ENCODE data around the gene CPT1B. TPM values are rescaled to one million over a fixed set of nuclear protein-coding genes. Genes with fewer than 3 reads are reported as not detected.
"Not testable (repeated sequence)": the region's sequence is repeated elsewhere in the genome, so short reads cannot be mapped to it uniquely, and the experiment has no call there.

The CPT1B gene
- total RNA-seq, 5 donors from 2014 or later (not counting 1 experiment from before 2014, with no cell fraction given) = 61.9 to 113 (median 94.5) TPM

DNA sequence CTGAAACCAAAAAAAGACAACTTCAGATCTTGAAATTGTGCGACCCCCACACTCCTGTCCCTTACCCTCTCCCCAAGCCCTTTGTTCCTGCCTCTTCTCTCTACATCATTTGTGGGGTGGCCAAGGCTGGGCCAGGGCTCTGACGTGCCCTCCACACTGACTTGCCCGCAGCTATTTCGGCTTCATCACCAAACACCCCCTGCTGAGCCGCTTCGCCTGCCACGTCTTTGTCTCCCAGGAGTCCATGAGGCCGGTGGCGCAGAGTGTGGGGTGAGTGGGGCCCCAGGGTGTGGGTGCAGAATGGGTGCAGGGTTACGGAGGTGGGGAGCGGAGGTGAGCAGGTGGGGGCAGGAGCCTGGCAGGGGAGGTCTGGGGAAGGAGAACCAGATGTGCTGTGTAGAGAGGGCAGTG, 31.8 kb upstream of the CPT1B start:
- Mint-ChIP-seq H3K36me3 (no peaks in the 10 kb centered on the region), H3K27me3 (peaks cover 25 to 50% of the 10 kb centered on the region in 2 donors)
- CTCF ChIA-PET = interaction anchor here in 1 of 2 donors (0.7 kb wide), 1 partner anchor 280 kb away, joined by 3 read pairs; no protein-coding TSS in a partner anchor

DNA sequence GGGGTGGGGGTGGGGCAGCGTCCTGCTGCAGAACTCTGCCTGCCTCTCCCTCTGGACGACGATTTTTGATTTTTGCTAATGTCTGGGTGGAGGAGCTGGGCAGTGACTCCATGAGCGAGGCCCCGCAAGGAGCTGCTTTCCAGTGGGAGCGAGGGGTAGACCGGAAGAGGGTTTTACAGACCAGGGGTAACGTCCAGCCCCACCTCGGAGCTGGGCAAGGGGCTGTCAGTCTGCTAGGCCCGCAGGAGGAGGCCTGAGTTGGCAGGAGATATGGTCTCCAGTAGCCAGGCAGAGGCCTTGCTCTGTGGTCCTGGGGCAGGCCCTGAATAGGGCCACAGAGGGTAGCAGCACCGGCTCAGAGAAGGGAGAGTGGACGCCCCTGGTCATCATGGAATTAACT, 31.4 kb upstream of the CPT1B start:
- 82% methylated on average over 7 of the region's 12 CpGs for WGBS (ENCODE audit: insufficient coverage)
- CTCF ChIA-PET = interaction anchor here in 1 of 2 donors (0.7 kb wide), 1 partner anchor 279 kb away, joined by 3 read pairs; no protein-coding TSS in a partner anchor
- no peaks in the 10 kb centered on the region for H3K9me3 Mint-ChIP-seq

More for the DNA sequence above, 31.8 kb upstream of the CPT1B start:
- peaks cover 0 to 65% of the 10 kb centered on the region in 2 experiments for H3K27me3 ChIP-seq (replicated peaks in 1 of 2; ENCODE audit: control insufficient read depth in 2 of 2, extremely low read depth in 1 of 2, insufficient read depth in 2 of 2, low read length in 1 of 2)
- no peak for ATAC-seq (replicated peaks in 1 of 4)
- WGBS (ENCODE audit: insufficient coverage) = 79% methylated on average over 11 of the region's 11 CpGs
- H3K4me1 ChIP-seq (ENCODE audit: control insufficient read depth in 1 of 2, extremely low read depth in 1 of 2, insufficient read depth in 2 of 2, low read length in 2 of 2) = no peaks in the 10 kb centered on the region
- no peak overlapping the region for H3K4me3 Mint-ChIP-seq
- H3K36me3 ChIP-seq (ENCODE audit: control insufficient read depth in 2 of 2, extremely low read depth in 1 of 2, insufficient read depth in 1 of 2, low read length in 1 of 2) = no peaks in the 10 kb centered on the region
- peaks cover 4 to 7% (median 6%) of the 10 kb centered on the region in 3 donors for H3K4me1 Mint-ChIP-seq
- no peak overlapping the region for H3K27ac Mint-ChIP-seq
- DNase-seq = no peak
- no peaks in the 10 kb centered on the region for H3K9me3 ChIP-seq
- H3K27ac ChIP-seq (ENCODE audit: low read length) = no peak overlapping the region
- H3K9me3 Mint-ChIP-seq = no peaks in the 10 kb centered on the region
- POLR2A ChIA-PET = no interaction called here
- no peak overlapping the region for H3K4me3 ChIP-seq (ENCODE audit: control insufficient read depth in 1 of 2, extremely low read depth in 1 of 2, low read length in 1 of 2)

DNA sequence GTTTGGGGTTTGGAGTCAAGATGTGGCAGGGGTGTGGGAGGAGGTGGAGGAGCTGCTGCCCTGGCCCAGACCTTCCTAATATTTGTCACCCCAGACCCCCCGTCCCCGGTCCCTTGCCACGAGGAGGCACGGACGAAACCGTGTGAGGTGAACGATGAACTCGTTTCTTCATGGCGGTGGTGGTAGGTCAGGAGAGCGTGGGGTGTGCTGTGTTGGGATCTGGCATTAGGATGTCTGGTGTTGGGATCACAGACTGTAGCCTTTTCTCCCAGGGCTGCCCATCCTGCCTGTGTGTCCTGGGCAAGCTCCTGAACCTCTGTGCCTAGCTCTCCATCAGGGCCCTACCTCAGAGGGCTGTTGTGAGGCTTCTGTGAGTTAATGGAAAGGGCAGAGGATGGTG, 30.8 kb upstream of the CPT1B start:
- no peaks in the 10 kb centered on the region for H3K36me3 Mint-ChIP-seq
- ChIA-PET CTCF (no interaction called here), POLR2A (no interaction called here)
- H3K27me3 Mint-ChIP-seq = peaks cover 25 to 49% of the 10 kb centered on the region in 2 donors
- peaks cover 4 to 7% (median 6%) of the 10 kb centered on the region in 3 donors for H3K4me1 Mint-ChIP-seq
- H3K9me3 ChIP-seq = no peaks in the 10 kb centered on the region
- H3K9me3 Mint-ChIP-seq = no peaks in the 10 kb centered on the region
- DNase-seq (no peak), ATAC-seq (replicated peaks in 1 of 4) (no peak)
- no peak overlapping the region for H3K4me3 Mint-ChIP-seq
- no peaks in the 10 kb centered on the region for H3K36me3 ChIP-seq (ENCODE audit: control insufficient read depth in 2 of 2, extremely low read depth in 1 of 2, insufficient read depth in 1 of 2, low read length in 1 of 2)
- H3K27me3 ChIP-seq (replicated peaks in 1 of 2; ENCODE audit: control insufficient read depth in 2 of 2, extremely low read depth in 1 of 2, insufficient read depth in 2 of 2, low read length in 1 of 2) = peaks cover 0 to 70% of the 10 kb centered on the region in 2 experiments
- H3K27ac Mint-ChIP-seq = no peak overlapping the region
- no peaks in the 10 kb centered on the region for H3K4me1 ChIP-seq (ENCODE audit: control insufficient read depth in 1 of 2, extremely low read depth in 1 of 2, insufficient read depth in 2 of 2, low read length in 2 of 2)
- H3K27ac ChIP-seq (ENCODE audit: low read length) = no peak overlapping the region
- no peak overlapping the region for H3K4me3 ChIP-seq (ENCODE audit: control insufficient read depth in 1 of 2, extremely low read depth in 1 of 2, low read length in 1 of 2)
- WGBS (ENCODE audit: insufficient coverage) = 70% methylated on average over 2 of the region's 10 CpGs

More for the DNA sequence above, 31.4 kb upstream of the CPT1B start:
- Mint-ChIP-seq H3K36me3 (no peaks in the 10 kb centered on the region), H3K4me3 (no peak overlapping the region), H3K27ac (no peak overlapping the region), H3K27me3 (peaks cover 25 to 50% of the 10 kb centered on the region in 2 donors), H3K4me1 (peaks cover 4 to 7% (median 6%) of the 10 kb centered on the region in 3 donors)
- POLR2A ChIA-PET = no interaction called here
- Histone ChIP-seq H3K36me3 (ENCODE audit: control insufficient read depth in 2 of 2, extremely low read depth in 1 of 2, insufficient read depth in 1 of 2, low read length in 1 of 2) (no peaks in the 10 kb centered on the region), H3K27me3 (replicated peaks in 1 of 2; ENCODE audit: control insufficient read depth in 2 of 2, extremely low read depth in 1 of 2, insufficient read depth in 2 of 2, low read length in 1 of 2) (peaks cover 0 to 70% of the 10 kb centered on the region in 2 experiments), H3K9me3 (no peaks in the 10 kb centered on the region), H3K4me1 (ENCODE audit: control insufficient read depth in 1 of 2, extremely low read depth in 1 of 2, insufficient read depth in 2 of 2, low read length in 2 of 2) (no peaks in the 10 kb centered on the region), H3K27ac (ENCODE audit: low read length) (no peak overlapping the region), H3K4me3 (ENCODE audit: control insufficient read depth in 1 of 2, extremely low read depth in 1 of 2, low read length in 1 of 2) (no peak overlapping the region)
- no peak for ATAC-seq (replicated peaks in 1 of 4)
- DNase-seq = no peak

DNA sequence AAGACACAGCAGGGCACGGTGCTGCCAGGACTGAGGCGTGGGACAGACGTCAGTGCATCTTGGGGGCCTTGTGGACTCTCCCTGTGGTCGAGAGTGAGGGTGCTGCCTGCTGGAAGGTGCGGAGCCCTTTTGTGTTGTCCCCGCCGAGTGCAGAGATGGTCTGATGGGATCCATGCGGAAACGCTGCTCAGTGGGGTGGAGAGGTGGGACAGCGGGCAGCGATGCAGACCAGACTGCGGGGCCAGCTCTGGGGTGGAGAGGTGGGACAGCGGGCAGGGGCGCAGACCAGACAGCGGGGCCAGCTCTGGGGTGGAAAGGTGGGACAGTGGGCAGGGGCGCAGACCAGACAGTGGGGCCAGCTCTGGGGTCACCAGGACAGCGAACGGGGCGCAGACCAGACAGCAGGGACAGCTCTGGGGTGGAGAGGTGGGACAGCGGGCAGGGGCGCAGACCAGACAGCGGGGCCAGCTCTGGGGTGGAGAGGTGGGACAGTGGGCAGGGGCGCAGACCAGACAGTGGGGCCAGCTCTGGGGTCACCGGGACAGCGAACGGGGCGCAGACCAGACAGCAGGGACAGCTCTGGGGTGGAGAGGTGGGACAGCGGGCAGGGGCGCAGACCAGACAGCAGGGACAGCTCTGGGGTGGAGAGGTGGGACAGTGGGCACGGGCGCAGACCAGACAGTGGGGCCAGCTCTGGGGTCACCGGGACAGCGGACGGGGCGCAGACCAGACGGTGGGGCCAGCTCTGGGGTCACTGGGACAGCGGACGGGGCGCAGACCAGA, 30.0 kb upstream of the CPT1B start:
- CTCF ChIA-PET; H3K36me3 Mint-ChIP-seq; DNase-seq; H3K4me3 Mint-ChIP-seq; H3K9me3 ChIP-seq; H3K27ac ChIP-seq (ENCODE audit: low read length); H3K4me3 ChIP-seq (ENCODE audit: control insufficient read depth in 1 of 2, extremely low read depth in 1 of 2, low read length in 1 of 2); H3K9me3 Mint-ChIP-seq; H3K27ac Mint-ChIP-seq; H3K36me3 ChIP-seq (ENCODE audit: control insufficient read depth in 2 of 2, extremely low read depth in 1 of 2, insufficient read depth in 1 of 2, low read length in 1 of 2); H3K4me1 Mint-ChIP-seq; H3K4me1 ChIP-seq (ENCODE audit: control insufficient read depth in 1 of 2, extremely low read depth in 1 of 2, insufficient read depth in 2 of 2, low read length in 2 of 2); POLR2A ChIA-PET; ATAC-seq (replicated peaks in 1 of 4): not testable (repeated sequence)
- peaks cover 0 to 75% of the 10 kb centered on the region in 2 experiments for H3K27me3 ChIP-seq (replicated peaks in 1 of 2; ENCODE audit: control insufficient read depth in 2 of 2, extremely low read depth in 1 of 2, insufficient read depth in 2 of 2, low read length in 1 of 2)
- H3K27me3 Mint-ChIP-seq = peaks cover 19 to 49% of the 10 kb centered on the region in 2 donors
- 78% methylated on average over 34 of the region's 39 CpGs for WGBS (ENCODE audit: insufficient coverage)

DNA sequence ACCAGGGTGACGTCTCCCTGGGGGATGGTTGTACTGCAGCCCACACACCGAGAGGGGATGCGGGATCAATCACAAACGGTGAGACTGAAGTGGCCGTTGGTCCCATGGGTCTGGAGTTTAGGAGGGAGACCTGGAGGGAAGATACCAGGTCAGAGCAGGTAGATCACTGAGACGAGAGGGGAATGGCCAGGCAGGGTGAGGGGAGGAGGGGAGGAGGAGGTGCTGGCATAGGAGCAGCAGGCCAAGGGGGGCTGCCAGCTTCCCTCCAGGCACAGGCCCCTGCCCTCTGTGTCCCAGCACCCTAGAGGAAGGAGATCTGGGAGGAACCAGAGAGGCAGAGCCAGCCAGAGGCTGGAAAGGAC, 29.4 kb upstream of the CPT1B start:
- ChIA-PET CTCF (no interaction called here), POLR2A (no interaction called here)
- Mint-ChIP-seq H3K27ac (no peak overlapping the region), H3K27me3 (peaks cover 23 to 54% of the 10 kb centered on the region in 2 donors), H3K4me3 (no peak overlapping the region), H3K4me1 (peaks cover 0 to 6% (median 4%) of the 10 kb centered on the region in 3 donors), H3K36me3 (no peaks in the 10 kb centered on the region), H3K9me3 (no peaks in the 10 kb centered on the region)
- H3K27me3 ChIP-seq (replicated peaks in 1 of 2; ENCODE audit: control insufficient read depth in 2 of 2, extremely low read depth in 1 of 2, insufficient read depth in 2 of 2, low read length in 1 of 2) = peaks cover 5 to 76% of the 10 kb centered on the region in 2 experiments
- H3K4me3 ChIP-seq (ENCODE audit: control insufficient read depth in 1 of 2, extremely low read depth in 1 of 2, low read length in 1 of 2) = no peak overlapping the region
- no peaks in the 10 kb centered on the region for H3K36me3 ChIP-seq (ENCODE audit: control insufficient read depth in 2 of 2, extremely low read depth in 1 of 2, insufficient read depth in 1 of 2, low read length in 1 of 2)
- 56% methylated on average over 6 of the region's 6 CpGs for WGBS (ENCODE audit: insufficient coverage)
- no peak overlapping the region for H3K27ac ChIP-seq (ENCODE audit: low read length)
- no peaks in the 10 kb centered on the region for H3K9me3 ChIP-seq
- ATAC-seq (replicated peaks in 1 of 4) = no peak
- no peak for DNase-seq
- no peaks in the 10 kb centered on the region for H3K4me1 ChIP-seq (ENCODE audit: control insufficient read depth in 1 of 2, extremely low read depth in 1 of 2, insufficient read depth in 2 of 2, low read length in 2 of 2)

DNA sequence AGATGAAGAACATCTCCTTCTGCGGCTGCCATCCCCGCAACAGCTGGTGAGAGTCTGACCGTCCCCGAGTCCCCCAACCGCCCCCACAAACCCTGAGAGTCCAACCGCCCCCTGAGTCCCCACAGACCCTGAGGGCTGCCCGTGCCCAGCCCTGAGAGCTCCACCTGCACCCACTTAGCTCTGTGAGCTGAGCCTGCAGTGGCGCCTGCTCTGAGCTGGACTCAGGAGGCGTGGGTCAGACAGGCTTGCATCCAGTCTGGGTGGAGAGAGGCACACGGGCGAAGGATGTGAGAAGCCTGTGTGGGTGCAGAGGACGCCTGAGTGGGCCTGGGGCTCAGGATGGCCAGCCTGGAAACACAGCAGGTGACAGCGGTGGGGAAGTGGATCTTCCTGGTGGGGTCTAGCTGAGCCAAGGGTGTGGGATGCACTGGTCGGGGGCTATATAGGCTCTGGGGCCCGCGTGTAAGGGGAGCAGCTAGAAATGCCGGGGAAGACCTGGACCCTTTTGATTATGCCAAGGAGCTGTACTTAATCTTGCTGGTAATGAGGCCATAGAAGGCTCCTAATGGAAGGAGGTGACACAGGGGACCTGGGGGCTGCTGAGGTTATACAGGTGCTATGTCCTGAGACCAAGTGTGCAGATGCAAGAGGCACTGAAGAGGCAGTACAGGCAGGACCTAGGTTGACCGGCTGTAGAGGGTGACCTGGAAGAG, 28.9 kb upstream of the CPT1B start:
- Histone ChIP-seq H3K4me1 (ENCODE audit: control insufficient read depth in 1 of 2, extremely low read depth in 1 of 2, insufficient read depth in 2 of 2, low read length in 2 of 2) (no peaks in the 10 kb centered on the region), H3K36me3 (ENCODE audit: control insufficient read depth in 2 of 2, extremely low read depth in 1 of 2, insufficient read depth in 1 of 2, low read length in 1 of 2) (no peaks in the 10 kb centered on the region), H3K27me3 (replicated peaks in 1 of 2; ENCODE audit: control insufficient read depth in 2 of 2, extremely low read depth in 1 of 2, insufficient read depth in 2 of 2, low read length in 1 of 2) (peaks cover 8 to 77% of the 10 kb centered on the region in 2 experiments), H3K9me3 (no peaks in the 10 kb centered on the region), H3K4me3 (ENCODE audit: control insufficient read depth in 1 of 2, extremely low read depth in 1 of 2, low read length in 1 of 2) (no peak overlapping the region), H3K27ac (ENCODE audit: low read length) (no peak overlapping the region)
- 88% methylated on average over 16 of the region's 18 CpGs for WGBS (ENCODE audit: insufficient coverage)
- DNase-seq (no peak), ATAC-seq (replicated peaks in 1 of 4) (no peak)
- POLR2A ChIA-PET = no interaction called here
- CTCF ChIA-PET = no interaction called here
- no peak overlapping the region for H3K4me3 Mint-ChIP-seq
- no peak overlapping the region for H3K27ac Mint-ChIP-seq
- no peaks in the 10 kb centered on the region for H3K36me3 Mint-ChIP-seq
- peaks cover 29 to 56% of the 10 kb centered on the region in 2 donors for H3K27me3 Mint-ChIP-seq
- H3K9me3 Mint-ChIP-seq = no peaks in the 10 kb centered on the region
- H3K4me1 Mint-ChIP-seq = peaks cover 2 to 6% (median 3%) of the 10 kb centered on the region in 3 donors

All from T-cell (primary cell).